ENCODE measurements around the gene SLC19A1. TPM values are rescaled to one million over a fixed set of nuclear protein-coding genes. Genes with fewer than 3 reads are reported as not detected.

Gene SLC19A1
- total RNA-seq, 1 donor from 2014 or later = 6.5 TPM

DNA sequence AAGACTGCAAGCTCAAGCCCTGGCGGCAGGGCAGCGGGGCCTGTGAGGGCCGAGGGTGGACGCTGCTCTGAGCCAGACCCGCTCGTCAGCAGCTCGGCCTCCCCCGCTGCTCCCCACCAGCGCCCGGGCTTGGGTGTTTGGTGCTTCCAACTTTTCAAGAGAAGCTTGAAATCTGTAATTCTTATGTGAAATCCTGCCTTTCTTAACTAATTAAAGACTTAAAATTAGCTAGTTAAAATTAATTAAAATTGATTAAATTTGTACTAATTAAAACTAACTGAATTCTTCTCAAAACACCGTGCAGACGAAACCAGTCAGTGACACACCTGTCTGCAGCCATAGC, 14.0 kb upstream of the SLC19A1 start:
- no peak overlapping the region for H3K27ac Mint-ChIP-seq (ENCODE audit: unreplicated experiment)
- peak; percentile 44 for TF ChIP-seq CTCF (IDR thresholded peaks at IDR 0.05)
- DNase-seq (ENCODE audit: low spot score) = no peak
- peaks cover 5% of the 10 kb centered on the region for H3K27me3 Mint-ChIP-seq (ENCODE audit: low read depth)
- H3K4me3 Mint-ChIP-seq (ENCODE audit: unreplicated experiment) = no peak overlapping the region
- no peaks in the 10 kb centered on the region for H3K36me3 Mint-ChIP-seq (ENCODE audit: low read depth)
- H3K9me3 Mint-ChIP-seq (ENCODE audit: low read depth) = no peaks in the 10 kb centered on the region
- H3K4me1 Mint-ChIP-seq (ENCODE audit: low read depth) = peaks cover 11% of the 10 kb centered on the region

DNA sequence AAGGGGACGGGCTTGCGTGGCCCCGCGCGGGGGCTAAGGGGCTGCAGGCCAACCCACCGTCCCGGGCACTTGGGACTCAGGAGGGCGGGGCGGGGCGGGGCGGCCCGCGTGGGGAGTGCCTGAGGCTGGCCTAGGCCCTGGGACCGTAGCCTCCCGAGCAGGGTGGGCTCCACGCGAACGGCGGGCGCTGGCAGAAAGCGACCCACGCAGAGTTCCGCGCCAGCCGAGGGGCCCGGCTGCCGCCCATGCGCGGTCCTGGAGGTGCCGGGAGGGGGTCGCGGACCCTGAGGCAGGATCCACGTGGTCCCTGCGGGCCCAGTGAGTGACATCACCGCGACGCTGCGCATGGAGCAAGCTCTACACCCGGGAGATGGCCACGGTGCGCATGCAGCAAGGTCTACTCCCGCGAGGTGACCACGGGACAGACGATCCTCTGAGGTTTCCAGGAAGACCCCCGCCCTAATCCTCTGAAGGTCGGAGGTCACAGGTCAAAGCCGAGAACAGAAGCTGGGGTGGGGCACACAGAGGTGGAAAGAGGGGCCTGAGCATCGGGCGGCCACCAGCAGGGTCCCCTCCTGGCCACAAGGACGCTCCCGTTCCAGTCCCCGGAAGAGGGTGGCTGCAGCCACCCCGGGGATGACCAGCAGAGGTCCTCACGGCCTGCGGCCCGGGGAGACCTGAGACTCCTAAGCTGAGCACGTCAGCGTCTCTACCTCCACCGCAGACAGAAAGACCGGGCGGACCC, 13.5 kb upstream of the SLC19A1 start:
- Mint-ChIP-seq H3K27me3 (ENCODE audit: low read depth) (peaks cover 6% of the 10 kb centered on the region), H3K36me3 (ENCODE audit: low read depth) (no peaks in the 10 kb centered on the region), H3K9me3 (ENCODE audit: low read depth) (no peaks in the 10 kb centered on the region), H3K4me3 (ENCODE audit: unreplicated experiment) (peak overlapping the region; percentile 69), H3K4me1 (ENCODE audit: low read depth) (peaks cover 13% of the 10 kb centered on the region), H3K27ac (ENCODE audit: unreplicated experiment) (peak overlapping the region; percentile 83)
- no peak for DNase-seq (ENCODE audit: low spot score)
- peak; percentile 87 for TF ChIP-seq CTCF (IDR thresholded peaks at IDR 0.05)

DNA sequence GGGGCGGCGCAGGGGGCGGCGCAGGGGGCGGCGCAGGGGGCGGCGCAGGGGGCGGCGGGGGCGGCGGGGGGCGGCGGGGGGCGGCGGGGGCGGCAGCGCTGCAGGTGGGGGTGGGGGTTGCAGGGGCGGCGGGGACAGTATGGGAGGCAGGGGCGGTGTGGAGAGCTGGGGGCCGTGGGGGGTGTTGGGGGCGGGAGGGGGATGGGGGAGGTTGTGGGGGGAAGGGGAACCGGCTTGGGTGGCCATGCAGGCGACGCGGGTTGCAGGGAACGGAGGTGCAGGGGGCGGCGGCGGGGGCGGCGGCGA, 13.0 kb upstream of the SLC19A1 start:
- TF ChIP-seq CTCF (IDR thresholded peaks at IDR 0.05) = no peak
- DNase-seq (ENCODE audit: low spot score) = no peak
- Mint-ChIP-seq H3K4me1 (ENCODE audit: low read depth) (peaks cover 13% of the 10 kb centered on the region), H3K36me3 (ENCODE audit: low read depth) (no peaks in the 10 kb centered on the region), H3K4me3 (ENCODE audit: unreplicated experiment) (no peak overlapping the region), H3K27me3 (ENCODE audit: low read depth) (peaks cover 6% of the 10 kb centered on the region), H3K9me3 (ENCODE audit: low read depth) (no peaks in the 10 kb centered on the region), H3K27ac (ENCODE audit: unreplicated experiment) (no peak overlapping the region)

GRCh38 chr21:45554477-45555175, 12.4 kb upstream of the SLC19A1 start:
- DNase-seq (ENCODE audit: low spot score) = no peak
- H3K27ac Mint-ChIP-seq (ENCODE audit: unreplicated experiment) = peak overlapping the region; percentile 85
- no peaks in the 10 kb centered on the region for H3K9me3 Mint-ChIP-seq (ENCODE audit: low read depth)
- TF ChIP-seq CTCF (IDR thresholded peaks at IDR 0.05) = peak; percentile 85
- H3K36me3 Mint-ChIP-seq (ENCODE audit: low read depth) = no peaks in the 10 kb centered on the region
- peaks cover 6% of the 10 kb centered on the region for H3K27me3 Mint-ChIP-seq (ENCODE audit: low read depth)
- peak overlapping the region; percentile 82 for H3K4me3 Mint-ChIP-seq (ENCODE audit: unreplicated experiment)
- H3K4me1 Mint-ChIP-seq (ENCODE audit: low read depth) = peaks cover 13% of the 10 kb centered on the region

GRCh38 chr21:45552696-45553391, 10.6 kb upstream of the SLC19A1 start:
- Mint-ChIP-seq H3K4me3 (ENCODE audit: unreplicated experiment) (no peak overlapping the region), H3K36me3 (ENCODE audit: low read depth) (no peaks in the 10 kb centered on the region), H3K4me1 (ENCODE audit: low read depth) (peaks cover 13% of the 10 kb centered on the region), H3K9me3 (ENCODE audit: low read depth) (no peaks in the 10 kb centered on the region), H3K27me3 (ENCODE audit: low read depth) (peaks cover 2% of the 10 kb centered on the region), H3K27ac (ENCODE audit: unreplicated experiment) (no peak overlapping the region)
- no peak for DNase-seq (ENCODE audit: low spot score)
- TF ChIP-seq CTCF (IDR thresholded peaks at IDR 0.05) = no peak
